ENCODE measurements around the gene OR5M8.

The OR5M8 gene

DNA sequence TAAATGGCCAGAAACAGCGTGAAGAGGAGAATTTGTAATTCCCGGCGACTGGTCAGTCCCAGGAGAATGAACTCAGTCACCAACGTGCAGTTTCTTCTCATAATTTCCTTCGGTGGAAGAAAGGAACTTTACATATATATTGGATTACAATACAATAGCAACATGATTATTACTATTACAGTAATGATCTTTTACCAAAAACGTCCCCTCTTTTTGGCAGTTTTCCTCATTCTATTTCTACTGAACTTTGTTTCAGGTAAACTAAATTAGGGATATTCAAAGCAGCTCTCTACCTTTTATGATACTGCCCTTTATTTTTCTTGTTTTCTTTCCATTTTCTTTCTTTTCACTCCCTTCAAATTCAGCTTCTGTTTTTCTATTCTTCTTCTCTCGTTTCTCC is at the start of gene OR5M8:
TSS of gene OR5M8 (minus strand) at position 101 of the 400 bp plus-strand sequence. CDS start at position 101, 0 bp downstream.
- no peak for DNase-seq

DNA sequence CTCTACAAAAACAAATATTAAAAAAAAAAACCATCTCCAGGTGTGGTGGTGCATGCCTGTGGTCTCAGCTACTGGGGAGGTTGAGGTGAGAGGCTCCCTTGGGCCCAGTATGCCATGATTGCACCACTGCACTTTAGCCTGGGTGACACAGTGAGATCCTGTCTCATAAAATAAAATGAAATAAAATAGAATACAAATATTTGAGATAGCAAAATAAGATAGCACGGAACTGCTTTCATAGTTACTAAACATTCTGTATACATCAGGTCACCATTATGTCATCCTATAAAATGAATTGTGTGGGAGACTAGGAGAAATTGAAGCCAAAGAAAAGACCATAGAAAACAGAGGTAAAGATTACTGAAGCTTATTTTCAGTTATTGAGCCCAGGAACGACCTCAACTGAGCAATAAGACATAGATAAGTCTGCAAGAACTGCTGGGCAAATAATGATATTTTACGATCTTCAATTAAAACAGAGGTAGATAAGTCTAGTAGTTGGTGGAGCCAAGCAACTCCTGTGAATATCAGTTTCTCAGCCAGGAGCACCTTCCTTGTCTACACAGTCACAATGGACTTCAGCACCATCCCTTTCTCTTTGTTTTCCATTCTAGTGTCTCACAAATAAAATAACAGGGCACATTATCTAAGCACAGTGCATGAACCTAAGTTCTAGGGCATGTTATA is 42.0 kb upstream of the OR5M8 start:
- no peak for DNase-seq

- DNase-seq: no peak
Measured at GRCh38 chr11:56531856-56532255, 40.7 kb upstream of the OR5M8 start.

DNA sequence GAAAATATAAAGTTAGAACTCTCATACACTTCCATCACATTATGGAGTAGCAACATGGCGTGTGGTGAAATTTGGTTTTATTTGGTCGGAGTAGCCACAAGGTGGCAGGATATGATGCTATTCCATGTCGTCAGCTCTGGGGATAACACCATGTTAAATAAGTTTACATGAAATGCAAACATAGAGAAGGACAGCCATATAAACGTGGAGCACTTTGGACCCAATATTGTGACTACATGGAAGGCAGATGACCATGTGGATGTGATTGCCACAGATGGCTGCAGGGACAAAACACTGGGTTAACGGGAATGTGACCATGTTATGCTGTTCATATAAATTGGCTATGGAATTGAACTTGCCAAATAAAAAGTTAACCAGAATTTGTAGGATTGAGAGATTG is 30.8 kb upstream of the OR5M8 start:
- DNase-seq: no peak

- no peak for DNase-seq
Measured at GRCh38 chr11:56513280-56513679, 22.1 kb upstream of the OR5M8 start.

GRCh38 chr11:56509439-56509838 is 18.3 kb upstream of the OR5M8 start:
- DNase-seq: no peak

- no peak for DNase-seq
Measured at GRCh38 chr11:56497010-56497409, 5.8 kb upstream of the OR5M8 start.

DNA sequence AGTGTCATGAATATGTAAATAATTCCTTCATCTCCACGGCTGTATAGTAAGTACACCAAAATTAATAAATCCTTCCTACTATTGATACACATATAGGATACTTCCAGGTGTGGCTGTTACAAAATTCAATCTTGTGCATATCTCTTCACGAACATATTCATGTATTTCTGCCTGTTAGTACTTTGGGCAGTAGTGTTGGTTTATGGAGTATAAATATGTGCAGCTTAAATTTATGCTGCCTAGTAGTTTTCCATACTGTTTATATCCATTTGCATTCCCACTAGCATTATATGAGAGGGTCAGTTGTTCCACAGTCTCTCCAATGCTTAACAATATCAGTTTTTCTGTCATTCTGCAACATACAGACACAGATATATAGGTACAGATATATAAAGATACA is 3.9 kb upstream of the OR5M8 start:
- no peak for DNase-seq

DNA sequence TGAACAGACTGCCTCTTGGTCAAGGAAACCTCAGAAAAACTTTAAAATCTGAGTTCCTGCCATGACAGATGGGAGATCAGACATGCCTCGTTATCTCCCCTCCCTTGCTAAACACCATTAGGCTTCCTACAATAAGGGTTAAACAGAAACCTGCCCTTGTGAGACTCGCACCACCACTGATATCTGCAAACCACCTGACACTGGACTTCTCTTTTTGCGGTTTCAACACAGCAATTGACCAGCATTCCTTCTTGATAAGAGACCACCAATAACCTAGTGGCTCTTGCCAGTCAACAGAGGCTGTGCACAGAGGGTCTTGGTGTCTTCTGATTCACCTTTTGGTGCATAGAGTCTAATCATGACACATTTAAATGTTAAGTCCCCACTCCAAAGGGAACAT is 4.4 kb downstream of the OR5M8 start:
- DNase-seq: no peak

DNA sequence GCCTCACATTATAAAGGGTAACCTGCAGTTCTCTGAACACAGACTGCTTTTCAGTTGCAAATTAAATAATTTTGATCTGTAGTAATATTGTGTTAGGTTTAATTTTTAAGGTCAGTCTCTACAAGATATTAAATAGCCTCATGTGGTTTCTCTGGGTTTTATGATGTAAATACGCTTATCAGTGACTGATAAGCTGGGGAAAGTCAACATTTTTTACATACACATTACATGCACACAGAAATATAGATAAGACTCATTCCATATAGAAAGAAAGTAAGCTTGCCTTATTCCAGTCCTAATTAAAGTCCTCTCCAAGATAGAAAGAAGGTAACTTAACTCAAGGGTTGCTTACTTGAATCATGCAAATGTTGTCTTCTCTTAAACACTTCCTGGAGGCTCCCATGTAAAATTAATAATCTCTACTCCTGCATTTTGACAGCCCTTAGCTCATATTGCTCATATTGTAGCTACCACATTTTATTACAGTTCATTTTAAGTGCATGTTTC is 16.4 kb downstream of the OR5M8 start:
- no peak for DNase-seq

DNA sequence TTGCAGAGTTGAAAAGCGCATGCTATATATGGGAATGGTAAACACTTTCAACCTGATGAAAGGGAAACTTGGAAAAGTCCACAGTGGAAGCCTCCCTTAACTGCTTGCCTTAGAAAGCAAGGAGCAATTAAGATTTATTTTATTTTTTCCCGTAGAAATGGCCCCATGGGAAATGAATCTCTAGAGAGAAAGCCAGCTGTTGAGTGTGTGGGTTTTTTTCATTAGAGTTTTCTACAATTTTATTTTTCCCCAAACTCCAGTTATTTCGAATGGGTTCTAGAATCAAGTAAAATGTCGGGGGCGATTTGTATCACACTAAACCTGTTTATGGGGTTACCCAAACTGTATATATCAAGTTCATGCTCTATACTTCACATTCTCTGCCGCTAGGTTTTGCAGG is 17.9 kb downstream of the OR5M8 start, which contains the start of gene OR5M3:
TSS of gene OR5M3 (minus strand) at position 101 of the 400 bp plus-strand sequence. CDS start 2,855 bp downstream, outside the sequence.
- DNase-seq: no peak

- DNase-seq: no peak
Measured at GRCh38 chr11:56457076-56457475, 34.1 kb downstream of the OR5M8 start.

DNA sequence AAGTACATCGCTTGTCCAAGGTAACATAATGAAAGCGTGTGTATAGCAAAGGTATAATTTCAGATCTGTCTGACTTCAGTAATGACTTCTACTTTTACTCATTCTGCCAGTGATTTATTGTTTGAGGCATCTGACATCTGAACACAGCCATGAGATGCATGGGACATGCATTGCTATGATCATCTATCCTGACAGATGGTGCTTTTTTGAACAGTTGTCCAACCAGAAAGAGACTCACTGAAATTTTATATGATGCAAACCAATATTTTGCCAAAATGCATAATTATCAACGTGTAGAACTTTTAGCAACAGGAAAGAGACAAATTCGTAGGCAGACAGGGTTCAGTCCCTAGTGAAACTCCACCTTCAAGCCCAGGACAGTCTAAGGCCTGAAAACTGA is 37.6 kb downstream of the OR5M8 start:
- no peak for DNase-seq
